ENCODE measurements around the gene CCDC142.

DNA sequence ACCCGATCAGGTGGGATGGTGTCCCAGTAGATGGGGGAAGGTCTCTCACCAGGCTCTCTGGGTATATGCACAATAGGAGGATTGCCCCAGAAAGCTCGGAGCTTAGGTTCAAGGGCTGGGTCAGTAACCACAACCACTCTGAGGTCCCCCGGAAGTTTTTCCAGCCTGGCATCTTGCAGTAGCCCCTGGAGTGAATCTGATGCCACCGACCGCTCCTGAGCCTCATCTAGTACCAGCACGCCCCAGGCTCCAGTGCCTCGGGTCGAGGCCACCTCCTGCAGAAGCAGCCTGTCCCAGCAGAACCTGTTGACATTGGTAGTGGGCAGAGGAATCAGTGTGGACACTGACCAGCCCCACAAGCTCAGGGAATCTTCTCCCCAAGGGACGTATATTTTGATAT, 41.2 kb upstream of the CCDC142 start:
- TF ChIP-seq TEAD4 (IDR thresholded peaks at IDR 0.05) (no peak), MAX (IDR thresholded peaks at IDR 0.05) (no peak), CREB1 (IDR thresholded peaks at IDR 0.05; ENCODE audit: low read depth) (no peak), USF1 (IDR thresholded peaks at IDR 0.05) (no peak), YY1 (IDR thresholded peaks at IDR 0.05; ENCODE audit: low read depth) (no peak), RAD21 (IDR thresholded peaks at IDR 0.05; ENCODE audit: low read depth) (no peak), ZBTB7A (IDR thresholded peaks at IDR 0.05; ENCODE audit: low read depth) (no peak), TCF12 (IDR thresholded peaks at IDR 0.05; ENCODE audit: low read depth) (no peak), EP300 (IDR thresholded peaks at IDR 0.05; ENCODE audit: borderline replicate concordance) (no peak), NFIC (IDR thresholded peaks at IDR 0.05) (no peak)
- TF ChIP-seq, protein P1, sequence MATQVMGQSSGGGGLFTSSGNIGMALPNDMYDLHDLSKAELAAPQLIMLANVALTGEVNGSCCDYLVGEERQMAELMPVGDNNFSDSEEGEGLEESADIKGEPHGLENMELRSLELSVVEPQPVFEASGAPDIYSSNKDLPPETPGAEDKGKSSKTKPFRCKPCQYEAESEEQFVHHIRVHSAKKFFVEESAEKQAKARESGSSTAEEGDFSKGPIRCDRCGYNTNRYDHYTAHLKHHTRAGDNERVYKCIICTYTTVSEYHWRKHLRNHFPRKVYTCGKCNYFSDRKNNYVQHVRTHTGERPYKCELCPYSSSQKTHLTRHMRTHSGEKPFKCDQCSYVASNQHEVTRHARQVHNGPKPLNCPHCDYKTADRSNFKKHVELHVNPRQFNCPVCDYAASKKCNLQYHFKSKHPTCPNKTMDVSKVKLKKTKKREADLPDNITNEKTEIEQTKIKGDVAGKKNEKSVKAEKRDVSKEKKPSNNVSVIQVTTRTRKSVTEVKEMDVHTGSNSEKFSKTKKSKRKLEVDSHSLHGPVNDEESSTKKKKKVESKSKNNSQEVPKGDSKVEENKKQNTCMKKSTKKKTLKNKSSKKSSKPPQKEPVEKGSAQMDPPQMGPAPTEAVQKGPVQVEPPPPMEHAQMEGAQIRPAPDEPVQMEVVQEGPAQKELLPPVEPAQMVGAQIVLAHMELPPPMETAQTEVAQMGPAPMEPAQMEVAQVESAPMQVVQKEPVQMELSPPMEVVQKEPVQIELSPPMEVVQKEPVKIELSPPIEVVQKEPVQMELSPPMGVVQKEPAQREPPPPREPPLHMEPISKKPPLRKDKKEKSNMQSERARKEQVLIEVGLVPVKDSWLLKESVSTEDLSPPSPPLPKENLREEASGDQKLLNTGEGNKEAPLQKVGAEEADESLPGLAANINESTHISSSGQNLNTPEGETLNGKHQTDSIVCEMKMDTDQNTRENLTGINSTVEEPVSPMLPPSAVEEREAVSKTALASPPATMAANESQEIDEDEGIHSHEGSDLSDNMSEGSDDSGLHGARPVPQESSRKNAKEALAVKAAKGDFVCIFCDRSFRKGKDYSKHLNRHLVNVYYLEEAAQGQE (IDR thresholded peaks at IDR 0.05; ENCODE audit: low read depth): no peak
